Gastroesophageal sphincter (tissue), 3 donors: ENCODE results near the gene OR13J1.

Experiments
- CTCF ChIP-seq, 4 experiments: fragments of 200-600 bp in 2 of 4; fragments of 450-650 bp in 2 of 4; sonication (generic) in 1 of 4; IDR thresholded peaks; one replicate each; pipeline ENCODE4 v1.5.1; 2017 to 2019; ENCODE audit warnings: antibody characterized with exemption in 4 of 4, mild to moderate bottlenecking in 2 of 4, moderate library complexity in 2 of 4
- EP300 ChIP-seq: sonication (generic); formaldehyde crosslinking; IDR thresholded peaks from one replicate; pipeline ENCODE4 v1.6.1; 2017; ENCODE audit warnings: antibody characterized with exemption, mild to moderate bottlenecking
- POLR2A ChIP-seq, 2 donors: fragments of 450-650 bp; IDR thresholded peaks; one replicate each; pipeline ENCODE4 v1.6.1; 2017; ENCODE audit warnings: antibody characterized with exemption in 2 of 2, mild to moderate bottlenecking in 2 of 2, moderate library complexity in 1 of 2
- POLR2AphosphoS5 ChIP-seq: sonication (generic); formaldehyde crosslinking; IDR thresholded peaks from one replicate; pipeline ENCODE4 v1.6.1; 2017; ENCODE audit warnings: antibody characterized with exemption

GRCh38 chr9:35867538-35867937 is 2.7 kb downstream of the OR13J1 start:
- TF ChIP-seq CTCF (IDR thresholded peaks at IDR 0.05): no peak
- TF ChIP-seq POLR2A (IDR thresholded peaks at IDR 0.05): no peak
- TF ChIP-seq POLR2AphosphoS5: no peak
- no peak for TF ChIP-seq EP300
